Osteocyte (in vitro differentiated cells): ENCODE results near the gene CD27. TPM values are rescaled to one million over a fixed set of nuclear protein-coding genes. Genes with fewer than 3 reads are reported as not detected.
A peak's percentile ranks its signal among the peaks of the same experiment; 100 is the strongest.
"Not testable (repeated sequence)": the region's sequence is repeated elsewhere in the genome, so short reads cannot be mapped to it uniquely, and the experiment has no call there.

Experiments used
- DNase-seq: peaks from one replicate; pipeline ENCODE4 v3.0.0; 2021; ENCODE audit warnings: mixed read lengths; ENCODE audit not compliant: unreplicated experiment; ENCODE audit errors: extremely low spot score
- H3K27ac Mint-ChIP-seq: one replicate; pipeline ENCODE4 v1.8.0; 2021; ENCODE audit warnings: mild to moderate bottlenecking, mixed read lengths; ENCODE audit not compliant: unreplicated experiment
- H3K27me3 Mint-ChIP-seq: one replicate; pipeline ENCODE4 v1.8.0; 2021; ENCODE audit warnings: mixed read lengths; ENCODE audit not compliant: unreplicated experiment
- H3K36me3 Mint-ChIP-seq: one replicate; pipeline ENCODE4 v1.8.0; 2021; ENCODE audit warnings: mixed read lengths; ENCODE audit not compliant: unreplicated experiment
- H3K4me1 Mint-ChIP-seq: one replicate; pipeline ENCODE4 v1.8.0; 2021; ENCODE audit warnings: mixed read lengths; ENCODE audit not compliant: unreplicated experiment
- H3K4me3 Mint-ChIP-seq: one replicate; pipeline ENCODE4 v1.8.0; 2021; ENCODE audit warnings: mild to moderate bottlenecking, moderate library complexity, mixed read lengths; ENCODE audit not compliant: unreplicated experiment
- H3K9me3 Mint-ChIP-seq: one replicate; pipeline ENCODE4 v1.8.0; 2021; ENCODE audit warnings: mixed read lengths; ENCODE audit not compliant: unreplicated experiment
- total RNA-seq: library from RNA; stranded (reverse); gene quantifications from 2 replicates; pipeline ENCODE4 v1.2.1, GENCODE V29; 2021
- TF ChIP-seq, protein P1 (sequence below): fragments of 200-600 bp; sonication (generic); IDR thresholded peaks from 2 replicates; pipeline ENCODE4 v1.5.0; 2021; ENCODE audit warnings: antibody characterized with exemption, mild to moderate bottlenecking, moderate library complexity

The CD27 gene
- total RNA-seq, 1 donor from 2014 or later, result not detected

DNA sequence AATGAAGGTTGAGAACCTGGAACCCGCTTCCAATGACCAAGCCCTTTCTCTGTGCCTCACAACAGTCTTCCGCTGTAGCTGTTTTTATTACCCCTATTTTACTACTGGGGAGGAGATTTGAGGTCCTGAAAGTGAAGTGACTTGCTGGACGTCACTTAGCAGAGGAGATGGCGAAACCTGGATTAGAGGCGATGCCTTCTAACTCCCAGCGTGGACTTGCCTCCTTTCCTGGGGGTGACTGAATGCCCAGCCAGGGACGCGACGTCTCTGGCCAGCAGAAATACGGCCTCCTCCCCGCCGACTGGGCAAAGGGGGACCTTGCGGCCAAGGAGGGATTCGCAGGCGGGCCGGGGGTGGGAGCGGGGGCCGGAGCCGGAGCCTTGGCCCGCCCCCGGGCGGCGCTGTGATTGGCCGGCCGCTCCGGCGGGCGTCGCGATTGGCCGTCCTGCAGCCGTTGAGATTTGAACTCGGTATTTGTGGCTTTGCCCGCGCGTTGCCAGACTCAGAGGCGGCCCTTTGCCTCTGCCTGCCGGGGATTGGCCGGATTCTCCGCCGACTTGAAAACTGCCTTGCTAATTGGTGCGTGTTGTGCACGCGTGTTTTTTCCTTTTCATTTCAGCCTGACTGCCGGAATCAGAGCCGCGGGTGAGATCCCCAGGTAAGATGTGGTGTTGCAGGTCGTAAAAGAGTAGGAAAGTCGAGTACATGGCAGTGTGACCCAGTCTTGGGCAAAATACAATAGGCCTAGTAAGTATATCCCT, 48.9 kb downstream of the CD27 start, which contains the start of gene NCAPD2:
NCAPD2 (plus strand) TSS at position 606 of the 761 bp plus-strand sequence. CDS start 997 bp downstream, outside the sequence.
- DNase-seq, result peak; percentile 98
- Mint-ChIP-seq H3K27me3 (no peaks in the 10 kb centered on the region), H3K4me3 (peak within 1 kb of the TSS; percentile 95), H3K4me1 (peaks cover 24% of the 10 kb centered on the region), H3K36me3 (peaks cover 3% of the 10 kb centered on the region), H3K27ac (peak within 1 kb of the TSS; percentile 95), H3K9me3 (no peaks in the 10 kb centered on the region)
- TF ChIP-seq, protein P1, sequence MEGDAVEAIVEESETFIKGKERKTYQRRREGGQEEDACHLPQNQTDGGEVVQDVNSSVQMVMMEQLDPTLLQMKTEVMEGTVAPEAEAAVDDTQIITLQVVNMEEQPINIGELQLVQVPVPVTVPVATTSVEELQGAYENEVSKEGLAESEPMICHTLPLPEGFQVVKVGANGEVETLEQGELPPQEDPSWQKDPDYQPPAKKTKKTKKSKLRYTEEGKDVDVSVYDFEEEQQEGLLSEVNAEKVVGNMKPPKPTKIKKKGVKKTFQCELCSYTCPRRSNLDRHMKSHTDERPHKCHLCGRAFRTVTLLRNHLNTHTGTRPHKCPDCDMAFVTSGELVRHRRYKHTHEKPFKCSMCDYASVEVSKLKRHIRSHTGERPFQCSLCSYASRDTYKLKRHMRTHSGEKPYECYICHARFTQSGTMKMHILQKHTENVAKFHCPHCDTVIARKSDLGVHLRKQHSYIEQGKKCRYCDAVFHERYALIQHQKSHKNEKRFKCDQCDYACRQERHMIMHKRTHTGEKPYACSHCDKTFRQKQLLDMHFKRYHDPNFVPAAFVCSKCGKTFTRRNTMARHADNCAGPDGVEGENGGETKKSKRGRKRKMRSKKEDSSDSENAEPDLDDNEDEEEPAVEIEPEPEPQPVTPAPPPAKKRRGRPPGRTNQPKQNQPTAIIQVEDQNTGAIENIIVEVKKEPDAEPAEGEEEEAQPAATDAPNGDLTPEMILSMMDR, result peak; percentile 28

GRCh38 chr12:6494258-6494743, 49.5 kb downstream of the CD27 start:
- H3K9me3 Mint-ChIP-seq, result no peaks in the 10 kb centered on the region
- TF ChIP-seq, protein P1, result peak; percentile 33
- no peaks in the 10 kb centered on the region for H3K27me3 Mint-ChIP-seq
- peak overlapping the region; percentile 95 for H3K4me3 Mint-ChIP-seq
- peak overlapping the region; percentile 91 for H3K27ac Mint-ChIP-seq
- H3K36me3 Mint-ChIP-seq, result peaks cover 3% of the 10 kb centered on the region
- DNase-seq, result no peak
- H3K4me1 Mint-ChIP-seq, result peaks cover 24% of the 10 kb centered on the region

DNA sequence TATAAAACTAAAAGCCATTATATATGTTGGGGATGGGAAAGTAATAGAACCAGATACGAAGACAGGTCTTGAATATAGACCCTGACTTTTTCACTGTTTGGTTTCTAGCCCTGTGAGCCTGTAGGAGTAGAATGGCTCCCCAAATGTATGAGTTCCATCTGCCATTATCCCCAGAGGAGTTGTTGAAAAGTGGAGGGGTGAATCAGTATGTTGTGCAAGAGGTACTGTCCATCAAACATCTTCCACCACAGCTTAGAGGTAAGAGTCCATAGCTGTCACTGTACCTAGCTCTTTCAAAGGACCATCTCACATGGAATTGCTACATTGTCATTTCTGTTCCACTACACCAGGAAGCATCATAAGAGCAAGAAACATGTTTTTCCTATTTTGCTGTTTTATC, 50.2 kb downstream of the CD27 start:
- Mint-ChIP-seq H3K27me3 (no peaks in the 10 kb centered on the region), H3K4me1 (peaks cover 24% of the 10 kb centered on the region), H3K4me3 (peak overlapping the region; percentile 95), H3K9me3 (no peaks in the 10 kb centered on the region), H3K27ac (peak overlapping the region; percentile 4), H3K36me3 (peaks cover 3% of the 10 kb centered on the region)
- no peak for DNase-seq
- TF ChIP-seq, protein P1, result no peak

DNA sequence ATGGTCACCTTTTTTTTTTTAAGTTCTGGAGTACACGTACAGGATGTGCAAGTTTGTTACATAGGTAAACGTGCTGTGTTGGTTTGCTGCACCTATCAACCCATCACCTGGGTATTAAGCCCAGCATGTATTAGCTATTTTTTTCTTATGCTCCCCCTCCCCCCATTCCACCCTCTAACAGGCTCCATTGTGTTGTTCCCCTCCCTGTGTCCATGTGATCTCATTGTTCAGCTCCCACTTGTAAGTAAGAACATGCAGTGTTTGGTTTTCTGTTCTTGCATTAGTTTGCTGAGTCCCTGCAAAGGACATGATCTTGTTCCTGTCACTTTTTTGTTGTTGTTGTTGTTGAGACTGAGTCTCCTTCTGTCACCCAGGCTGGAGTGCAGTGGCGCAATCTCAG, 52.5 kb downstream of the CD27 start:
- H3K27ac Mint-ChIP-seq, H3K4me3 Mint-ChIP-seq, DNase-seq, H3K9me3 Mint-ChIP-seq, H3K27me3 Mint-ChIP-seq, H3K36me3 Mint-ChIP-seq: not testable (repeated sequence)
- H3K4me1 Mint-ChIP-seq, result peaks cover 20% of the 10 kb centered on the region

GRCh38 chr12:6500466-6500865, 55.7 kb downstream of the CD27 start:
- Mint-ChIP-seq H3K4me3 (no peak overlapping the region), H3K4me1 (peaks cover 1% of the 10 kb centered on the region), H3K27me3 (no peaks in the 10 kb centered on the region), H3K36me3 (peaks cover 4% of the 10 kb centered on the region), H3K9me3 (no peaks in the 10 kb centered on the region), H3K27ac (no peak overlapping the region)
- DNase-seq, result no peak
- TF ChIP-seq, protein P1, result no peak

Other genes starting within 250 kb of the CD27 start
- gene CD9, start 244.6 kb upstream of the CD27 start, total RNA-seq, result 77.1 and 84.5 TPM in 2 replicates
- 0.21 and 0.55 TPM in 2 replicates for gene PLEKHG6, start 134.3 kb upstream of the CD27 start, total RNA-seq
- 170 and 188 TPM in 2 replicates for gene TNFRSF1A, start 102.9 kb upstream of the CD27 start, total RNA-seq
- gene SCNN1A, start 69.4 kb upstream of the CD27 start, total RNA-seq, result 2.5 and 3.2 TPM in 2 replicates
- gene LTBR, start 60.8 kb upstream of the CD27 start, total RNA-seq, result 16.4 and 17.0 TPM in 2 replicates
- gene TAPBPL, start 7.1 kb downstream of the CD27 start, total RNA-seq, result 13.1 and 17.0 TPM in 2 replicates
- gene VAMP1, start 25.7 kb downstream of the CD27 start, total RNA-seq, result 6.9 and 9.1 TPM in 2 replicates
- gene MRPL51, start 48.3 kb downstream of the CD27 start, total RNA-seq, result 172 TPM in 2 replicates
- 36.4 and 36.9 TPM in 2 replicates for gene NCAPD2, start 49.1 kb downstream of the CD27 start, total RNA-seq
- 1,754 and 1,775 TPM in 2 replicates for gene GAPDH, start 89.6 kb downstream of the CD27 start, total RNA-seq
- 35.9 and 40.7 TPM in 2 replicates for gene IFFO1, start 111.1 kb downstream of the CD27 start, total RNA-seq
- gene NOP2, start 123.3 kb downstream of the CD27 start, total RNA-seq, result 32.5 and 34.5 TPM in 2 replicates
- gene CHD4, start 162.4 kb downstream of the CD27 start, total RNA-seq, result 348 and 351 TPM in 2 replicates
- 0.32 and 0.50 TPM in 2 replicates for gene LPAR5, start 191.0 kb downstream of the CD27 start, total RNA-seq
- 0.73 and 1.0 TPM in 2 replicates for gene ACRBP, start 202.5 kb downstream of the CD27 start, total RNA-seq
- 56.7 and 58.8 TPM in 2 replicates for gene ING4, start 218.2 kb downstream of the CD27 start, total RNA-seq
- gene ZNF384, start 244.4 kb downstream of the CD27 start, total RNA-seq, result 66.6 and 68.3 TPM in 2 replicates